ENCODE data around the gene ABCC12.
"Not testable (repeated sequence)": the region's sequence is repeated elsewhere in the genome, so short reads cannot be mapped to it uniquely, and the experiment has no call there.

ABCC12 gene

DNA sequence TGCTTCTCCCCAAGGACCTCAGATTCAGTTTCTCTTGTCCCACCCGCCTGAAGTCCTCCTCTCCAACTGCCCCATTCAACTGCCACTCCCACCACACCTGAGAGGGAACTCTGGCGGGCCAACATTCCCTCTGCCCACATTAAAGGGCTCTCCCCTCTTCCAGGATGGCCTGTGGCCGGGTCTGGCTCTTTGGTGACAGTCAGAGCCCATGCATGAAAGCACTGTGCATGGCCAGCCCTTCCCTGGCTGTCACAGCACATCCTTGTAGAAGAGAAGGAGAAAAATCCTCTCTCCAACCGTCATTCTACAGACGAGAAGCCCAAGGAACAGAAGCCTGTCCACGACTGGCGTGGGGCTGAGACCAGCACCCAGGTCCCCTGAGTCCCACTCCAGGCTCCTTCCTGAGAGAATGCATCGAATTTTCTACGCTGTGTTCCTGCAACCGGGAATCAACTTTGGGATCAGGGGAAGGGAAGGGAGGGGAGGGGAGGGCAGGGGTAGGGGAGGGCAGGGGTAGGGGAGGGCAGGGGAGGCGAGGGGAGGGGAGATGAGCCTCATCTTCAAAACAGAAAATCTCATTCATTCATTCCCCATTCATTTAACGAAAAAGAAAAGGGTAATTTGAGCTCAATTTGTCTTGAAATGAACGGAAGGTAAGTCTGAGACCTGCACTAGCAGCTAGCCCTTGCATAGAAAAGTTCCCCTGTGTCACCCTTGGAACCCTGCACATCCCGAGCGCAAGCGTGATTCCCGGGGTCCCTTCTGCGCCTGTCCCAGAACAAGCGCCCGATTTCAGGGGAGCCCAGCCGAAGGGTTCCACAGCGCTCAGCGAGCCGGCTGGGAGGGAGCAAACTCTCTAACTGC is at the start of gene ABCC12:
Gene ABCC12 (minus strand): TSS at position 68 of the 864 bp plus-strand sequence. CDS start 9,569 bp downstream, outside the sequence.
- DNase-seq (ENCODE audit: low read depth in 2 of 2): no peak

- DNase-seq (ENCODE audit: low read depth in 2 of 2): no peak
Measured at GRCh38 chr16:48204825-48205151, 49.0 kb upstream of the ABCC12 start.

DNA sequence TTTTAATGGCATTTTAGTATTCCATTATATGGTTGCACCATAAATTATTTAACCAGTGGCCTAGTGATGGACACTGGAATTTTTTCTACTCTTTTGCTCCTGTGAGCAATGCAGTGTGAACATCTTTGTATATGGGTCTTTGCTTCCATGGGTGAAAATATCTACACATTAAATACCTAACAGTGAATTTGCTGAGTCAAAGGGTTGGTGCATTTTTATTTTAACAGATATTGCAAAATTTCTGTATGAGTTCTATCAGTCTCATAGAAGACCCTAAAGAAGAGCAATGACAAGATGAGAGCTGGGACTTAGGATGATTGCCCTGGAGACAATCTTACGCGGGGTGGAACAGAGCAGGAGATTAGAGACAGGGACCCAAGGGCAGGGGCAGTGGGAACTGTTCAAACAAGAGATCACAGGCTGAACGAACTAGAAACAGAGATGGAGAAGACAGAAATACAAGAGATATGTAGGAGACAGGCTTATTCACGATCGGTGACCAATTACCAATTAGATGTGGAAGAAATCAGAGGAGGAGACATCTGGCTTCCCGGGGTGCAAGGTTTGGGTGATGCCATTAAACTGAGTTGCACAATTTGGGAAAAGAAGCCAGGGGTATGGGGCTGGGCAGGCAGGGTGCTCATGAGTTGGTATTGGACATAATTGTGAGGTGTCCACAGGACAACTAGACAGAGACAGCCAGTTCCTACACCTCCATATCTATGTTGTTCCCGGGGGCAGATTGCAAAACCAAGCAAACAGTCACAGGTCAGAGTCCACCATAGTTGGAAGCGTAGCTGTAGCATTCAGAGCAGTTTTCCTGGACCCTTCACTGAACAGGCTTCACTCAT is 48.4 kb upstream of the ABCC12 start:
- DNase-seq (ENCODE audit: low read depth in 2 of 2): no peak

DNA sequence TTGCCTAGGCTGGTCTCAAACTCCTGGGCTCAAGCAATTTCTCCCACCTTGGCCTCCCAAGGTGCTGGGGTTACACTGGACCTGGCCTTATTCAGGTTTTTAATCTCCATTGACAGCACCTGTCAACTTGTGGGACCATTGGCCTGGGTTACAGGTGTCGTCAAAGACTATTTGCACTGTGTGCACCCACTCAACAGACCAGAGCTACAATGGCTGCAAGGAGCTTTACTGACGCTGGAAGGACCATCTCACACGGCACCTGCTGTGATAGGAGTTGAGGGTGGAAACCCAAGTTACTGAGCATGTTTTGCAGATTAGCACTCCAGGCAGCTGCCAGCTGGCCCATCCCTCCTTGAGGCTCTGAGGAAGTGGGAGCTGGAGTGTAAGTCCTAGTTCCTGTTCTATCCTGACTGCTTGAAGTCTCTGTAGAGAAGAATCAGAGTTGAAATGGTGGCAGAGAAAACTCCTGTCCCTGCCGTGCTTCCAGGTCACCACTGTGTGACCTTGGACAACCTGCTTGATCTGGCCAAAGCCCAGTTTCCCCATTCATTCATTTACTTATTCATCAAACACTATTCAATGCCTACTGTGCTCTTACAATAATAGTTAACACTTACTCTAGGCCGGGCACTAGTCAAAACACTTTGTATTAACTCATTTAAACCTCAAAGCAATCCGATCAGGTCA is 45.9 kb upstream of the ABCC12 start:
- no peak for DNase-seq (ENCODE audit: low read depth in 2 of 2)

DNA sequence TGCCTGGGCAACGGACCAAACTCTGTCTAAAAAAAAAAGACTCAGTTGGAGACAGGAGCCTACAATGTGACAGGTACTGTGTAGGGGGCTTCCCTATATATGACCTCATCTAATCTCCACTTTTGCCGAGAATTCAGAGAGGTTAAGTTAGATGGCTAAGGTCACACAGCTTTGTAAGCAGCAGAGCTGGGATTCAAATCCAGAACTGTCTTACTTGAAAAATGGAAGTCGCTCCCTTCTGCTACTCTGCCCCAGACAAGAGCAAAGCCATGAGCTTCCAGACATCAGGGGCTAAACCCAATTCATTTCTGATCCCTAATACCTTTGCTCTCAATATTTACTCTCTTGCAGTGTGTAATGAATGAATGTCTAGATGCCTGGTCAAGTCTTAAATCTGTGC is 41.5 kb upstream of the ABCC12 start:
- no peak for DNase-seq (ENCODE audit: low read depth in 2 of 2)

GRCh38 chr16:48194828-48195556 is 39.2 kb upstream of the ABCC12 start:
- no peak for DNase-seq (ENCODE audit: low read depth in 2 of 2)

- DNase-seq (ENCODE audit: low read depth in 2 of 2): no peak
Measured at GRCh38 chr16:48193846-48194245, 38.1 kb upstream of the ABCC12 start.

DNA sequence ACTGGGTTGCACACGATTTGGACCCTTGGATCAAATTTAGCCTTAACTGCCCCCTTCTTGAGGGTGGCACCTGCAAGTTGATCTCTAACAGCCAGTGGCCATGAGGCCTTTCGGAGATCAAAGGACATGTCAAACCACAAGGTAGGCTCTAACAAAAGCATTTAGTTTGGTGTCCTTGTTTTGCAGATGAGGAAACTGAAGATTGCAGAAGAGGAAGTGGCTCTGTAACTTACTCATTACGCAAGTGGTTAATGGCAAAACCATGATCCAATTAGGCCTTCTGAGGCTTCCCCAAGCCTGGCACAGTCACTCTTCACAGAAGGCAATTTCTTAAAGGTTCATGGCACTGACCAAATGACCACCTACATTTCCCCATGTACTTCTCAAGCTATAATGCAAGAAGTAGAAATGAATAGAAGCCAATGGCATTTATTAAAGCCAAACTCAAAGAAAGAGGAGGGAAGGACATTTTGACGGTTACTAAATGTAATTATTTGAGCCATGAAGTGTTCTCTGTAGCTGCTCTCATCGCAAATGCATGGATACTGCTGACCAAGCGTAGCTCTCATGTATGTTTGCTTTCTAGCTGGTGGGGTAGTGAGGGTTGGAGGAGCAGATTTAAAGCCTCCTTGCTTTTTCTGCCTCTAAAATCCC is 32.8 kb upstream of the ABCC12 start:
- no peak for DNase-seq (ENCODE audit: low read depth in 2 of 2)

DNA sequence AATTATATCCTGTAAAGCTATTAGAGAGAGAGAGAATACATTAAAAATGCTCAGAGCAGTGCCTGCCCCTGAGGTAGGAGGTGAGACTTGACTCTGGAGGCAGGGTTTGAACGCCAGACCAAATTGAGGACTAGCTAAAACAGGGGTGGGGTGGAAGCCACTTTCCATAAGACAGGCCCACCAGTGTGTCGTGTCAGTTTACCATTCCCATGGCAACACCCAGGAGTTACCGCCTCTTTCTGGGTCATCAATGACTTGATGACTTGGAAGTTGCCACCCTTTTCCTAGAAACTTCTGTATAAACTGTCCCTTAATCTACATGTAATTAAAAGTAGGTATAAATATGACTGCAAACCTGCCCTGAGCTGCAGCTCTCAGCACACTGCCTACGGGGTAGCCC is 32.0 kb upstream of the ABCC12 start:
- no peak for DNase-seq (ENCODE audit: low read depth in 2 of 2)

GRCh38 chr16:48184681-48185080 is 28.9 kb upstream of the ABCC12 start:
- no peak for DNase-seq (ENCODE audit: low read depth in 2 of 2)

GRCh38 chr16:48182979-48183537 is 27.3 kb upstream of the ABCC12 start:
- DNase-seq (ENCODE audit: low read depth in 2 of 2): no peak

- DNase-seq (ENCODE audit: low read depth in 2 of 2): not testable (repeated sequence)
Measured at GRCh38 chr16:48181746-48182520, 26.1 kb upstream of the ABCC12 start.

DNA sequence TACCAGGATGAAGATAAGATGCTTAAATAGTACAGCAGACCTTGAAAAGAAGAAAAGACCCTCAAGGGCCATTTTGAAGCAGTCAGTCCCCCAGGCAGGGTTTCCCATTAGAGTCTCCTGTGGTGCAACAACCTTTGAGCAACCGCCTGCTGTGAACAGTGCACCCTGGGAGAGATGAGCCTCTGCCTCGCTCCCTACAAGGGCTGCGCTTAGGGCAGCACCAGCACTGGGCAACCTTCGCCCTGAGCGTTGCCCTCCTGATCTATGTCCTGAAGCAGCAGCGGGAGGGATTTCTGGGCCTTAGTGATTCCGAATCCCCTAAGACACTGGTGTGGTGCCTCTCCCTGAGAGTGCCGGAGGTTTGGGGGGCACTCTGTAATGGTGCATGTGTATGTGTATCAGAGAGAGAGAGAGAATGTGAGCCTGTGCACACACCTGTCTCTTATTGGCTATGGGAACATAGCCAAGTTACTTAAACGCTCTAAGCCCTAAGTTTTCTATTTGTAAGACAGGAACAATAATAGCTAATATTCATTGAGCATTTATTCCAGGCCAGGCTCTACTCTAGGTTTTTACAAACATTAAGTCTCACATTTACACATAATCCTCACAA is 25.2 kb upstream of the ABCC12 start:
- no peak for DNase-seq (ENCODE audit: low read depth in 2 of 2)

DNA sequence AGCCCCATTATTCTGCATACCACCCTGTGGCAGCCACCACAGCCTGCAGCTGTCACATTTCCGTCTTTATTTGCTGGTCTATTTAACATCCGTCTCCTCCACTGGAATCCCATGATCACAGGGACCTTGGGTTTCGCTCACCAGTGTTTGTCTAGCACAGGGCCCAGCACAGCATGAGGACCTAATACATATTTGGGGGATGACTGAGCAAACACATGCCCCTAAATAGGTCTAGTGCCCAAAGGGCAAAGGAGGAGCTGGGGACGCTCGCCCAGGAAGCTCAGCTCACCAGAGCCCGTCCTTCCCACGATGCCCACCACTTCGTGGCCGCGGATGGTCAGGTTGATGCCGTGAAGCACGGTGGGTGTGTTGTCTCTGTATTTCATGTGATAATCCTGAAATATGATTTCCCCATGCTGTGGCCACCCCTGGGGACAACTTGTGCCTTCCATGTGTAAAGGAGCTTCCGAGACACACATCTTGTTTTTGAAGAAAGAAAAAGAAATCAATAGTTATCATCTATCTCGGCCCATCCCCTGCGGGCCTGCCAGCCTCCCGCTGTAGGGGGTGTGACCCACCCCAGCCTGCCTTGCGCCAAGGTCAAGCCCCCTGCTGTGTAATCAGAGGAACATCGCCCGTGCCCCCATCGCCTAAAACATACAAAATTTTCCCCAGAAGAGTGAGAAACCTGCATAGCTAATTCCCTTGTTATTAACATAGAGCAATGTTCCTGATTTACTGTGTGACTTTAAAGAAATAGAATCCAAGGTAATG is 21.0 kb upstream of the ABCC12 start:
- no peak for DNase-seq (ENCODE audit: low read depth in 2 of 2)

- no peak for DNase-seq (ENCODE audit: low read depth in 2 of 2)
Measured at GRCh38 chr16:48173889-48174288, 18.1 kb upstream of the ABCC12 start.

GRCh38 chr16:48172682-48173081 is 16.9 kb upstream of the ABCC12 start:
- DNase-seq (ENCODE audit: low read depth in 2 of 2): no peak

DNA sequence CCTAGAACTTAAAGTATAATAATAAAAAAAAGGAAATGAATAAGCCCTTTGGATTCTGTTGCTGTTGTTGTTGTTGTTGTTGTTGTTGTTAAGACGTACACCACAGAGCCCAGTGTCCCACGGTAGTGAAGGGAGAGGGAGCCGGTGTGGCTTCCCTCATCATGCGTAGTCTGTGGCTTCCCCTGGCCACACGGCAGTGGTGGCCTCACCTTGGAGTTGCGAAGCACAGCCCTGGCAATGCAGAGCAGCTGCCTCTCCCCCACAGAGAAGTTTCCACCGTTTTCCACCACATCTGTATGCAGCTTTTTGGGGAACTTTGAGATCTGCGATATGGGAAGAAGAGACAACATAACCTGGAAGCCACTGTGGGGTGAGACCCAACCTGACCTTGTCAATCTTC is 14.1 kb upstream of the ABCC12 start:
- DNase-seq (ENCODE audit: low read depth in 2 of 2): no peak

DNA sequence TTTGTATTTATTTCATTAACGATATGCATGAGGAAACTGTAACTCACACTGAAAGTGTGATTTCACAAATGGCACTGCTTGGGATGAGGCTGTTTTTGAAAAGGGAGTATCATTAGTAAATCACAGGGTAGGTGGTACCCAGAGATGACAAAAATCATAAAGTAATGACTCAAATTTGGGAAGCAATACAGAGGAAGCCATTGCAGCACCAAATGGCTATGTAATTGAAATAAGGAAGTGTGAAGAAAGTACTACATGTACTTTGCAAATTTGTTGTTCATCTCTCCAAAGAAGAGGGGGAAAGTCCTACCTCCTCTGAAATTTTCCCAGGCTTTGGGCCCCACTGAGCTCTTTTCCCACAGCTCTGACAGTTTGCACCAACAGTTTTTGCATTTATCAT is 12.3 kb upstream of the ABCC12 start:
- no peak for DNase-seq (ENCODE audit: low read depth in 2 of 2)

DNA sequence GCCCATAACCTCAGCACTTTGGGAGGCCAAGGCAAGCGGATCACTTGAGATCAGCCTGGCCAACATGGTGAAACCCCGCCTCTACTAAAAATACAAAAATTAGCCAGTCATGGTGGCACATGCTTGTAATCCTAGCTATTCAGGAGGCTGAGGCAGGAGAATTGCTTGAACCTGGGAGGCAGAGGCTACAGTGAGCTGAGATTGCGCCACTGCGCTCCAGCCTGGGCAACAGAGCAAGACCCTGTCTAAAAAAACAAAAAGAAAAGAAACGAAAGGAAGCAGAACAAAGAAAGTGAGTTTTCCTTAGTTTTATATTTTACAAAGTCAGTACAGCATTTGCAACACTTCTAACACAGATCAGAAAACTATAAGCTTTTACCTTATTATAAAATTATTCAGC is 10.8 kb upstream of the ABCC12 start:
- not testable (repeated sequence) for DNase-seq (ENCODE audit: low read depth in 2 of 2)

All from stimulated activated CD4-positive, alpha-beta T cell treated with anti-CD3 and anti-CD28 coated beads, Interleukin-1b, Interleukin-23, amount 100 ng/mL, for 1 hour (primary cell).